ENCODE data around the gene TAOK3.
"Not testable (repeated sequence)": the region's sequence is repeated elsewhere in the genome, so short reads cannot be mapped to it uniquely, and the experiment has no call there.

Gene TAOK3

GRCh38 chr12:118304093-118304492, 68.6 kb downstream of the TAOK3 start:
- DNase-seq (ENCODE audit: extremely low read depth in 1 of 2, low read depth in 1 of 2), result no peak

GRCh38 chr12:118302053-118302452, 70.7 kb downstream of the TAOK3 start:
- DNase-seq (ENCODE audit: extremely low read depth in 1 of 2, low read depth in 1 of 2), result no peak

DNA sequence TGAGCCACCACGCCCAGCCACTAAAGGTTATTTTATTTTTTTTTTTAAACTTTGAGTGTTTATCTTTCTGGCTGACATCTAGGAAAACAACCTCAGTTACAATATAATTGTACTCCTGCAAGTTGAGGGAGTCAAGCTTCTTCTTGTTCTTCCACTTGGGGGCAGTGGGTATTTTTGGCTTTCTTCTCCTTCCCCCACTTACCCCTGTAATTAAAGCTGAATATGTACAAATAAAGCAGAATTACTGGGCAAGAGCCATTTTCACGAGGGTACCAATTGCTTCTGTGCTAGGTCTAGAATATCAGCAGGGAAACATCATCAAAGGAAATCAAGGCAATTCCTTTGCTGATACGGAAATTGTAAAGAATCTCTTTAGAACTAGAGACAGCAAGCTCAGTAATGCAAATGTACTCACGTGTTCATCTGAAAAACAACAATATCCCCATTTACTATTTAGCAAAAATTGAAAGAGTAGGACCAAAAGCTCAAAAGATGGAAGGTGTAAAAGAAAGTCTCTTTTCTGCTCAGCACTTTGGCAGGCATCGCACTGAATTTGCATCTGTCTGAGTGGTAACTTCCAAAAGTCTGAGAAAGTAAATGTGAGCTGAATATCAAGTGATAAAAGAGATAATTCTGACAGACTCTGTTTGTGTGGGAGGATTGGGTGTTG, 72.8 kb downstream of the TAOK3 start:
- DNase-seq (ENCODE audit: extremely low read depth in 1 of 2, low read depth in 1 of 2), result no peak

- DNase-seq (ENCODE audit: extremely low read depth in 1 of 2, low read depth in 1 of 2), result no peak
These were observed 75.4 kb downstream of the TAOK3 start for GRCh38 chr12:118297284-118297683.

DNA sequence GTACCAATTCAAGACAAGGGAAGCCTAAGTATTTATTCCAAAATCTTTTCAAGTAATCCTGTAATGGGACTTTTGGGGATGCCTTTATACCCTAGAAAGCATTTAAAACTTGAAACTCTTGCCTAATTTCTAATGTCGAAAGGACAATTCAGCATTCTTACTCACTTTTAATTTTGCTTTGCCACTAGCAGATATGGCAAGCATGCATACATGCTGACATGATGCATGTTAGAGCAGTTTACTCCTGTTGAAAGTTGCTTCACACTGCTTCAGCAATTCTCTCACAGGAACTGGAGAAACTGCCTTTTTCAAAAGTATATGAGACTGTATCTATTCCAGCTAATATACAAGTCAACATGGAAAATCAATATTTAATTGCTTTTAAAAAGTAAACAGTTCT, 79.9 kb downstream of the TAOK3 start:
- DNase-seq (ENCODE audit: extremely low read depth in 1 of 2, low read depth in 1 of 2), result no peak

GRCh38 chr12:118290130-118290529, 82.6 kb downstream of the TAOK3 start:
- no peak for DNase-seq (ENCODE audit: extremely low read depth in 1 of 2, low read depth in 1 of 2)

- no peak for DNase-seq (ENCODE audit: extremely low read depth in 1 of 2, low read depth in 1 of 2)
These were observed 84.5 kb downstream of the TAOK3 start for GRCh38 chr12:118288174-118288573.

GRCh38 chr12:118287728-118288127, 85.0 kb downstream of the TAOK3 start:
- DNase-seq (ENCODE audit: extremely low read depth in 1 of 2, low read depth in 1 of 2), result no peak

DNA sequence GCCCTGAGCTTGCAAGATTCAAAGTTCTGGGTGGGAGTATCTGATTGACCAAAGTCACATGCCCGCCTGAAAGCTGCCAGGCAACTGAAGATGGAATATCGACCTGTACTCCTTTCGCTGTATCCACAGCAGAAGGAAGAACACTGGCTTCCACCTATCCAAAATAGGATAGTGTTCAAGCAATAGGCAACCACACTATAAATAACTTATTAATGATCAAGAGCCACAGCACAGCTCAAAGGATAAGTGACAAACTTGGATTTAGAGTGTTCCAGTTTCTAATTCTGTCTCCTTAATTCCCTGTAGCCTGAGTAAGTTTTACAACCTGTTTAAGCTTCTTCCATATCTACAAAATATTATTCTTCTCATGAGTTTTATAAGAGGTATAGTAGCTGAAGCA, 89.9 kb downstream of the TAOK3 start:
- DNase-seq (ENCODE audit: extremely low read depth in 1 of 2, low read depth in 1 of 2), result no peak

DNA sequence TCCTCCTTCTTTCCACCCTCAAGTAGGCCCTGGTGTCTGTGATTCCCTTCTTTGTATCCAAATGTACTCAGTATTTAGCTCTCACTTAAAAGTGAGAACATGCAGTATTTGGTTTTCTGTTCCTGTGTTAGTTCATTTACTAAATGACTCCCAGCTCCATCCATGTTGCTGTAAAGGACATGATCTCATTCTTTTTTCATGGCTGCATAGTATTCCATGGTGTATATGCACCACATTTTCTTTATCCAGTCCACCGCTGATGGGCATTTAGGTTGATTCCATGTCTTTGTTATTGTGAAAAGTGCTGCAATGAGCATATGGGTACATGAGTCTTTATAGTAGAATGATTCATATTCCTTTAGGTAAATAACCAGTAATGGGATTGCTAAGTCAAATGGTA, 94.4 kb downstream of the TAOK3 start:
- not testable (repeated sequence) for DNase-seq (ENCODE audit: extremely low read depth in 1 of 2, low read depth in 1 of 2)

- no peak for DNase-seq (ENCODE audit: extremely low read depth in 1 of 2, low read depth in 1 of 2)
These were observed 98.6 kb downstream of the TAOK3 start for GRCh38 chr12:118274066-118274465.

DNA sequence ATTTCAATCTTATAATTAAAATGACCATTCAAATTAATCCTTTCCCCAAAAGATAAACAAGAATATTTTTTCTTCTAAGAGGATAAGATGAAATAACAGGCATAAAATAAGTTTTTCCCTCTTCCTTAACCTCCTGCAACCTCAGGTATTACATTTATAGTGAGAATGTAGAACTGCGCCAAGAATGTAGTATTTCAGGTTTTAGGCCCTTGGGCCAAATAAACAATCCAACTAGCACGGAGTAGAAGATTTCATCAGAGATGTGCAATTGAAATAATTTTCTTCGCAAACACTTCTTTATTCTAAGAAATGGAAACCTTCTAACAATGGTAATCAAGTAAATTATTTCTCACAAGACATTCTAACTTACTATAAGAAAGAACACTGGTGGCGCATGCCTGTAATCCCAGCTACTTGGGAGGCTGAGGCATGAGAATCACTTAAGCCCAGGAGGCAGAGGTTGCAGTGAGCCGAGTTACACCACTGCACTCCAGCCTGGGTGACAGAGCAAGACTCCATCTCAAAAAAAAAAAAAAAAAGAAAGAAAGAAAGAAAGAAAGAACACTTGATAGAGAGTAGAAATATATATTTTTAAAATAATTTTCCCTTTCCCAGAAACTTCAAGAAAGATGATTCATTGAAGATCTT, 100.8 kb downstream of the TAOK3 start:
- no peak for DNase-seq (ENCODE audit: extremely low read depth in 1 of 2, low read depth in 1 of 2)

DNA sequence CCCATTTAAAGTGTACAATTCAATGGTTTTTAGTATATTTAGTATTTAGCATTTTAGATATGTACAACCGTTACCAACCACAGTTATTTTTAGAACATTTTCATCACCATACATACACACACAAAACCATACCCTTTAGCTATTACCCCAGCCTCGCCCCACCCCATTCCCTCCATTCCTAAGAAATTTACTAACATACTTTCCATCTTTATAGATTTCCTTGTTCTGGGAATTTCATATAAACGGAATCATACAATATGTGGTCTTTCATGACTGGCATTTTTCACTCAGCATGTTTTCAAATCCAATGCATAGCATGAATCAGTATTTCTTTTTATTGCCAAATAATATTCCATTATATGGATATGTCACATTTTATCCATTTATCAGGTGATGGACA, 101.5 kb downstream of the TAOK3 start:
- DNase-seq (ENCODE audit: extremely low read depth in 1 of 2, low read depth in 1 of 2), result no peak

GRCh38 chr12:118269806-118270205, 102.9 kb downstream of the TAOK3 start:
- DNase-seq (ENCODE audit: extremely low read depth in 1 of 2, low read depth in 1 of 2), result no peak

GRCh38 chr12:118259079-118259478, 113.6 kb downstream of the TAOK3 start:
- no peak for DNase-seq (ENCODE audit: extremely low read depth in 1 of 2, low read depth in 1 of 2)

GRCh38 chr12:118256352-118256751, 116.4 kb downstream of the TAOK3 start:
- no peak for DNase-seq (ENCODE audit: extremely low read depth in 1 of 2, low read depth in 1 of 2)

DNA sequence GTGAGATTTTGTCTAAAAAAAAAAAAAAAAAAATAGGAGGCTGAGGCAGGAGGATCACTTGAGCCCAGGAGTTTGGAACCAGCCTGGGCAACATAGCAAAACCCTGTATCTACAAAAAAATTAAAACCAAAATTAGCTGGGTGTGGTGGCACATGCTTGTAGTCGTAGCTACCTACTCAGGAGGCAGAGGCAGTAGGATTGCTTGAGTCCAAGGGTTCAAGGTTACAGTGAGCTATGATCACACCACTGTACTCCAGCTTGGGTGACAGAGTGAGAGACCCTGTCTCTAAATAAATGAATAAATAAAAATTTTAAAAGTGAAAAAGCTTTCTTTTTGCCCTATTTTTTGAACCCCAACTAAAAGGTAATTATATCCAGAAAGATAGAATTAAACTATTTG, 123.2 kb downstream of the TAOK3 start:
- no peak for DNase-seq (ENCODE audit: extremely low read depth in 1 of 2, low read depth in 1 of 2)

GRCh38 chr12:118245886-118246285, 126.8 kb downstream of the TAOK3 start:
- not testable (repeated sequence) for DNase-seq (ENCODE audit: extremely low read depth in 1 of 2, low read depth in 1 of 2)

DNA sequence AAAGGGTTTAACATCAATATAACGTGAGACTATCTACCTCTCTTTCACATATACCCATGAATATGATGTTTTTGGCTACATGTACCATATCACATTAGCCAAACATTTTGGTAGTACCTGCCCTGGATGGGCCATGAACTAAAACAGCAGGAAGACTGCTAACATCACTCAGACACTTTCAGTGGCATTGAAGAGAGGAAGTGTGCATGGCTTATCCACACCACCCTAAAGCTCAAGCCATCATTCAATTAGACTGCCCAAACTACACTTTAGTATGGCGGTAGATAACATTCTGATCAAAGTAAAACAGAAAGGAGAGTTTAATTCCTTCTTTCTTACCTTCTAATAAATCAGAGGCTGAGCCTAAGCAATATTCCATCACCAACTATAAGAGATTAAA, 133.8 kb downstream of the TAOK3 start:
- DNase-seq (ENCODE audit: extremely low read depth in 1 of 2, low read depth in 1 of 2), result no peak

- no peak for DNase-seq (ENCODE audit: extremely low read depth in 1 of 2, low read depth in 1 of 2)
These were observed 134.8 kb downstream of the TAOK3 start for GRCh38 chr12:118237908-118238307.

GRCh38 chr12:118237052-118237665, 135.5 kb downstream of the TAOK3 start:
- no peak for DNase-seq (ENCODE audit: extremely low read depth in 1 of 2, low read depth in 1 of 2)

DNA sequence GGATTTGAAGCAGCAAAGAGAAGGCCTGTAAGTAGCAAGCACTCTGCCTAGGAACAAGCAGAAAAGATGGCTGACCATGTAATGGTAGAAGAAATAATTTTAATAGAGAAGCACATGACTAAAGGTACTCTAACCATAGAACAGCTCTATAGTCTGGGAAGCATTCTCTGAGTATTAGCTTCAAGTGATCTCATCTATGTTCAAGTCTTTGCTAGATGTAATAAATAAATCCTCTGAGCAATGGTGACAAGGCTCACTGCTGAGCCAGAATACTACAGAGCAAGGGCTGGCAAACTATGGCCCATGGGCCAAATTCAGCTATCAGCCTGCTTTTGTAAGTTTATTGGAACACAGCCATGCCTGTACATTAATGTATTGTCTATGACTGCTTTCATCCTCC, 152.0 kb downstream of the TAOK3 start:
- no peak for DNase-seq (ENCODE audit: extremely low read depth in 1 of 2, low read depth in 1 of 2)

Data from activated CD8-positive, alpha-beta memory T cell treated with anti-CD3 and anti-CD28 coated beads for 1 hour (primary cell).